OCI-LY7 (cell line): ENCODE data around the gene PLCG1. TPM values are rescaled to one million over a fixed set of nuclear protein-coding genes. Genes with fewer than 3 reads are reported as not detected.

ENCODE experiments used
- BruUV-seq: library from RNA; stranded (reverse); fragments of 400-500 nt; replicated peaks from 2 replicates; lab custom pipeline; 2021; lab: Mats Ljungman, UMichigan
- CTCF ChIA-PET: fragments of 300-600 bp; sonication (Branson Sonifier 250); formaldehyde crosslinking; loops from one replicate; lab custom pipeline; 2022; ENCODE audit warnings: antibody characterized with exemption; ENCODE audit not compliant: unreplicated experiment; lab: Charles Lee
- POLR2A ChIA-PET: fragments of 300-600 bp; sonication (Branson Sonifier 250); formaldehyde crosslinking; loops from one replicate; lab custom pipeline; 2022; ENCODE audit warnings: antibody characterized with exemption; lab: Charles Lee
- DNase-seq: peaks from one replicate; pipeline ENCODE4 v3.0.0-alpha.2; 2015; ENCODE audit warnings: low spot score
- H2AFZ ChIP-seq: fragments of 200-600 bp; sonication (generic), shearing (Covaris generic); 2 replicates; pipeline ENCODE4 v1.6.1; 2014; ENCODE audit warnings: mild to moderate bottlenecking, antibody characterized with exemption, low read length, moderate library complexity
- H3K27ac ChIP-seq: fragments of 200-600 bp; sonication (generic); 2 replicates; pipeline ENCODE4 v1.5.1; 2014; ENCODE audit warnings: mixed run types, low read depth, mild to moderate bottlenecking, moderate library complexity, low read length, inconsistent platforms; ENCODE audit not compliant: poor library complexity, severe bottlenecking
- H3K36me3 ChIP-seq: fragments of 200-600 bp; sonication (generic); 2 replicates; pipeline ENCODE4 v1.6.1; 2014; ENCODE audit warnings: mild to moderate bottlenecking, antibody characterized with exemption, low read length, moderate library complexity, mixed read lengths; ENCODE audit not compliant: insufficient read depth
- H3K4me1 ChIP-seq: fragments of 200-600 bp; sonication (generic); 2 replicates; pipeline ENCODE4 v1.5.1; 2014; ENCODE audit warnings: mild to moderate bottlenecking, low read length; ENCODE audit not compliant: insufficient read depth, poor library complexity, severe bottlenecking
- H3K4me2 ChIP-seq: fragments of 200-600 bp; sonication (generic); 2 replicates; pipeline ENCODE4 v1.6.1; 2014; ENCODE audit warnings: mild to moderate bottlenecking, low read length
- H3K4me3 ChIP-seq: fragments of 200-600 bp; sonication (generic); 2 replicates; pipeline ENCODE4 v1.5.1; 2014; ENCODE audit warnings: mild to moderate bottlenecking, low read depth, low read length; ENCODE audit not compliant: poor library complexity, severe bottlenecking
- H3K79me2 ChIP-seq: fragments of 200-600 bp; sonication (generic); 2 replicates; pipeline ENCODE4 v1.6.1; 2016; ENCODE audit warnings: low read depth, mild to moderate bottlenecking, low read length, moderate library complexity, mixed read lengths; ENCODE audit not compliant: insufficient read depth
- H3K9me2 ChIP-seq: fragments of 200-600 bp; sonication (generic); 2 replicates; pipeline ENCODE4 v1.6.1; 2016; ENCODE audit warnings: mild to moderate bottlenecking, low read length, mixed read lengths; ENCODE audit not compliant: insufficient read depth
- H3K9me3 ChIP-seq: fragments of 200-600 bp; sonication (generic); 2 replicates; pipeline ENCODE4 v1.6.1; 2014; ENCODE audit warnings: mild to moderate bottlenecking, mixed run types, low read length, mixed read lengths
- H4K20me1 ChIP-seq: fragments of 200-600 bp; sonication (generic); 2 replicates; pipeline ENCODE4 v1.6.1; 2014; ENCODE audit warnings: mild to moderate bottlenecking, antibody characterized with exemption, low read length, moderate library complexity, mixed read lengths; ENCODE audit not compliant: insufficient read depth
- EZH2phosphoT487 ChIP-seq: fragments of 200-600 bp; sonication (generic); IDR thresholded peaks from 2 replicates; pipeline ENCODE4 v1.6.1; 2018; ENCODE audit warnings: low read depth, borderline replicate concordance, mild to moderate bottlenecking, mixed run types, antibody characterized with exemption, low read length, moderate library complexity, mixed read lengths
- intact Hi-C: fragments of 100-400 bp; cut with micrococcal nuclease; formaldehyde crosslinking; loops from one replicate; pipeline ENCODE4 v1.10.0; 2022; ENCODE audit not compliant: unreplicated experiment
- total RNA-seq, 2 experiments: library from RNA; depleted of rRNA in 1 of 2; stranded (reverse); fragments of >200 nt in 1 of 2; shearing (Covaris generic) in 1 of 2; gene quantifications; 2 replicates each; pipeline ENCODE4 v1.2.3, GENCODE V29; 2014 to 2022
- TF ChIP-seq, protein P1 (sequence below): fragments of 200-600 bp; sonication (generic); conservative IDR thresholded peaks from 2 replicates; pipeline ENCODE4 v1.5.1; 2014; ENCODE audit warnings: mild to moderate bottlenecking, antibody characterized with exemption, low read length, moderate library complexity, mixed read lengths

The PLCG1 gene
- total RNA-seq, 2 experiments from 2014 or later, result 103 to 121 TPM

DNA sequence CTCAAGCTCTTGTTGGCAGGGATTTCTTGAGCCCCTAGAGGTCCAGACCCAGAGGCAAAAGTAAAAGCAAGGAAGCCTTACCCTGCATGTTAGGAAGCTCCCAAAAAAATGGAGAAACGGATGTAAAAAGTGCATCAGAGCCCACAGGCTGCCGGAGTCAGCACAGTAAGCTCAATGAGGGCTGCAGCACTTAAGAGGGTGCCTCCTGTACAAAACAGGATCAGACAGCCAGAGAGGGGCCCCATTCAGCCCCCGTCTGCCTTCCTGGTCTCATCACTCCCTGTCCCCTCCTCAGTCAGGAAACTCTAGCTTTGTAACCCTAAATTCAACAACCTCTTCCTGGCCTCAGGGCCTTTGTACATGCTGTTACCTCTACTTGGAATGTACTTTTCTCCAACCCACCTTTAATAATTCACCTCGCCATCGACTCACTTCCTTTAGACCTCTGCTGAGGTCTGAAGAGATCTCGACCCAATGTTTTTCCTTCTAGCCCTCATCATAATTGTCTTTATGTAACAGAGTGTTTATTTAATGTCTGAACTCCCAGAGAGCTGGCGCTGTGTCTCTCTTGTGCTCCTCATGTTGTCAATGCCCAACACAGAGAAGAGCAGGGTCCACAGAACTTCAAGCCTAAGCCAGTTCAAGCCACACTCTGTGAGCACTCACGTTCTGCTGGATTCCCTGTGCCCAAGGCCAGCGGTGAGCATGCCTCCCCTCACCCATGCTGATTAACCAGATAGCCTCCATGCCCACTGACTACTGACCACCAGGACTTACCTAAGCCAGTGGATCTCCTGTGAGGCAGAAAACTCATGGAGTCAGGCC lies 2.8 kb upstream of the PLCG1 start:
- DNase-seq, result no peak
- no peak for TF ChIP-seq EZH2phosphoT487
- TF ChIP-seq, protein P1, sequence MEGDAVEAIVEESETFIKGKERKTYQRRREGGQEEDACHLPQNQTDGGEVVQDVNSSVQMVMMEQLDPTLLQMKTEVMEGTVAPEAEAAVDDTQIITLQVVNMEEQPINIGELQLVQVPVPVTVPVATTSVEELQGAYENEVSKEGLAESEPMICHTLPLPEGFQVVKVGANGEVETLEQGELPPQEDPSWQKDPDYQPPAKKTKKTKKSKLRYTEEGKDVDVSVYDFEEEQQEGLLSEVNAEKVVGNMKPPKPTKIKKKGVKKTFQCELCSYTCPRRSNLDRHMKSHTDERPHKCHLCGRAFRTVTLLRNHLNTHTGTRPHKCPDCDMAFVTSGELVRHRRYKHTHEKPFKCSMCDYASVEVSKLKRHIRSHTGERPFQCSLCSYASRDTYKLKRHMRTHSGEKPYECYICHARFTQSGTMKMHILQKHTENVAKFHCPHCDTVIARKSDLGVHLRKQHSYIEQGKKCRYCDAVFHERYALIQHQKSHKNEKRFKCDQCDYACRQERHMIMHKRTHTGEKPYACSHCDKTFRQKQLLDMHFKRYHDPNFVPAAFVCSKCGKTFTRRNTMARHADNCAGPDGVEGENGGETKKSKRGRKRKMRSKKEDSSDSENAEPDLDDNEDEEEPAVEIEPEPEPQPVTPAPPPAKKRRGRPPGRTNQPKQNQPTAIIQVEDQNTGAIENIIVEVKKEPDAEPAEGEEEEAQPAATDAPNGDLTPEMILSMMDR, result no peak
- Histone ChIP-seq H3K4me2 (no peak overlapping the region), H3K4me3 (no peak overlapping the region), H3K79me2 (peaks cover 21% of the 10 kb centered on the region), H3K36me3 (peaks cover 9% of the 10 kb centered on the region; the same call in 1 of the 2 replicates), H3K4me1 (peaks cover 35% of the 10 kb centered on the region), H2AFZ (no peak overlapping the region), H3K9me3 (no peaks in the 10 kb centered on the region), H3K9me2 (no peaks in the 10 kb centered on the region), H4K20me1 (no peaks in the 10 kb centered on the region), H3K27ac (no peak overlapping the region)
- intact Hi-C loops, result loop anchor here (1.0 to 5.0 kb wide), 4 partner anchors 22 to 558 kb away; partner anchors contain the start of gene LPIN3
- ChIA-PET CTCF (interaction anchor here (0.6 to 1.1 kb wide), 4 partner anchors 12 to 203 kb away, joined by 3 to 4 read pairs (median 3); no protein-coding TSS in a partner anchor), POLR2A (interaction anchor here (0.6 to 1.4 kb wide), 4 partner anchors 14 to 228 kb away, joined by 3 to 4 read pairs (median 4); partner anchors contain the start of gene LPIN3)
- no TSS peak for BruUV-seq

DNA sequence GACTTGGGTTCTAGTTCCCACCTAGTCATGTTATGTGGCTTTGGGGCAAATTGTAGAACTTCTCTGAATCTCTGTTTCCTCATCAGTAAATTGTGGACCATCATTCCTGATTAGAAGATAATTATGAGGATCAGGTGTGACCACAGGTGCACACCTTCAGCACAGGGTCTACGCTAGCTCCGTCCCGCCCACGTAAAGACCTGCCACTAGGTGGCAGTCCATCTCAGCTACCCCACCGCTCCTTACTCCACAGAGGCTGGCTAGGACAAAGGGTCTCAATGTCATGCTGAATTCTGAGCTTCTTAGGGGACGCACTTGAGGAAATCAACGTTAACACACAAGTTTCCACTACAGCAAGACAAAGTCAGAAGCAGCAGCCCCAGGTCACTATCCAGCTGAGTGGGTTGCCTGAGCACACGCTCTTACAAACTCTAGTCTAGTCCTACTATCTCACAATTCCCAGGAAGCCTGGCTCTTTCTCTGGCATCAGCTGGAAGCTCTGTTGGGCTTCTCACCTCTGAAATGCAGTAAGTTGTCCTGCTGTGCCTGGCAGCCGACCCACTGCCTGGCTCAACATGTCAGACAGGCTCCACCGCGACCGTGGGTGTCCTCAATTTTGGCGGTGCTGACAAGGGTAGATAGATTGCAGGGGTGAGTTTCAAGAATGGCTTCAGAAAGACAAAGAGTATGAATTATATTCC lies 2.0 kb upstream of the PLCG1 start:
- H3K36me3 ChIP-seq, result peaks cover 3% of the 10 kb centered on the region; the same call in 1 of the 2 replicates
- BruUV-seq, result no TSS peak
- intact Hi-C loops, result loop anchor here (1.0 to 5.0 kb wide), 4 partner anchors 21 to 557 kb away; partner anchors contain the start of gene LPIN3
- CTCF ChIA-PET, result interaction anchor here (0.6 to 1.1 kb wide), 3 partner anchors 11 to 534 kb away, joined by 3 to 4 read pairs (median 3); no protein-coding TSS in a partner anchor
- H3K9me2 ChIP-seq, result no peaks in the 10 kb centered on the region
- H3K4me1 ChIP-seq, result peaks cover 43% of the 10 kb centered on the region
- peak; percentile 75 for DNase-seq
- TF ChIP-seq, protein P1, result peak; percentile 97
- TF ChIP-seq EZH2phosphoT487, result no peak
- H4K20me1 ChIP-seq, result no peaks in the 10 kb centered on the region
- no peak overlapping the region for H3K4me3 ChIP-seq
- no peaks in the 10 kb centered on the region for H3K9me3 ChIP-seq
- H3K4me2 ChIP-seq, result no peak overlapping the region
- no peak overlapping the region for H3K27ac ChIP-seq
- no peak overlapping the region for H2AFZ ChIP-seq
- POLR2A ChIA-PET, result interaction anchor here (0.6 to 1.4 kb wide), 4 partner anchors 102 to 227 kb away, joined by 4 to 7 read pairs (median 4); partner anchors contain the start of gene LPIN3
- H3K79me2 ChIP-seq, result peaks cover 29% of the 10 kb centered on the region
